Epithelial cell of proximal tubule (primary cell): ENCODE results near the gene PIGM. TPM values are rescaled to one million over a fixed set of nuclear protein-coding genes. Genes with fewer than 3 reads are reported as not detected.

Source experiments
- DNase-seq: peaks from one replicate; pipeline ENCODE4 v3.0.0-alpha.2; 2011; ENCODE audit warnings: low read depth
- H3K4me3 ChIP-seq: 2 replicates; pipeline ENCODE4 v1.5.1; 2011; ENCODE audit warnings: low read depth, mild to moderate bottlenecking, low read length
- total RNA-seq: library from RNA; depleted of rRNA; stranded (reverse); fragments of >200 nt; gene quantifications from 2 replicates; pipeline ENCODE4 v1.2.3, GENCODE V29; 2015
- TF ChIP-seq, protein P1 (sequence below): conservative IDR thresholded peaks from 2 replicates; pipeline ENCODE4 v1.5.1; 2012; ENCODE audit warnings: low read depth, mild to moderate bottlenecking, low read length

Gene PIGM
- total RNA-seq, 1 donor from 2014 or later: 2.2 TPM

DNA sequence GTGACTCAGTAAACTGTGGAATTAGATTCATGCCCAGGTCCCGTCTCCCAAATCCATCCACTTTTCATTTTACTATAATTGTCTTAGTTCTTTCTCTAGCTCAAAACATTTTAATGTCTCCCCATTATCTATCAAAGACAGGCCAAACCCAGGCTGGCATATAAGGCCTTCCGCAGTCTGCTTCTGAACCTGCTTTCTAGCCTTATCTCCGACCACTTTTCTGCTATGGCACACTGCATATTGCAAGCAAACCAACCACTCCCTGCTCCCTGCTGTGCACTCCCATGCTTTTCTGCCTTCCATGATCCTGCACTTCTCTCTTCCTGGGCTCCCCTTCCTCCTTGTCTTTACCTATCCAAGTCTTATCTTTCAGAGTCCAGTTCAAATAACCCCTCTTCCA lies 17.3 kb upstream of the PIGM start:
- DNase-seq: no peak
- TF ChIP-seq, protein P1, sequence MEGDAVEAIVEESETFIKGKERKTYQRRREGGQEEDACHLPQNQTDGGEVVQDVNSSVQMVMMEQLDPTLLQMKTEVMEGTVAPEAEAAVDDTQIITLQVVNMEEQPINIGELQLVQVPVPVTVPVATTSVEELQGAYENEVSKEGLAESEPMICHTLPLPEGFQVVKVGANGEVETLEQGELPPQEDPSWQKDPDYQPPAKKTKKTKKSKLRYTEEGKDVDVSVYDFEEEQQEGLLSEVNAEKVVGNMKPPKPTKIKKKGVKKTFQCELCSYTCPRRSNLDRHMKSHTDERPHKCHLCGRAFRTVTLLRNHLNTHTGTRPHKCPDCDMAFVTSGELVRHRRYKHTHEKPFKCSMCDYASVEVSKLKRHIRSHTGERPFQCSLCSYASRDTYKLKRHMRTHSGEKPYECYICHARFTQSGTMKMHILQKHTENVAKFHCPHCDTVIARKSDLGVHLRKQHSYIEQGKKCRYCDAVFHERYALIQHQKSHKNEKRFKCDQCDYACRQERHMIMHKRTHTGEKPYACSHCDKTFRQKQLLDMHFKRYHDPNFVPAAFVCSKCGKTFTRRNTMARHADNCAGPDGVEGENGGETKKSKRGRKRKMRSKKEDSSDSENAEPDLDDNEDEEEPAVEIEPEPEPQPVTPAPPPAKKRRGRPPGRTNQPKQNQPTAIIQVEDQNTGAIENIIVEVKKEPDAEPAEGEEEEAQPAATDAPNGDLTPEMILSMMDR: no peak
- H3K4me3 ChIP-seq: no peak overlapping the region

DNA sequence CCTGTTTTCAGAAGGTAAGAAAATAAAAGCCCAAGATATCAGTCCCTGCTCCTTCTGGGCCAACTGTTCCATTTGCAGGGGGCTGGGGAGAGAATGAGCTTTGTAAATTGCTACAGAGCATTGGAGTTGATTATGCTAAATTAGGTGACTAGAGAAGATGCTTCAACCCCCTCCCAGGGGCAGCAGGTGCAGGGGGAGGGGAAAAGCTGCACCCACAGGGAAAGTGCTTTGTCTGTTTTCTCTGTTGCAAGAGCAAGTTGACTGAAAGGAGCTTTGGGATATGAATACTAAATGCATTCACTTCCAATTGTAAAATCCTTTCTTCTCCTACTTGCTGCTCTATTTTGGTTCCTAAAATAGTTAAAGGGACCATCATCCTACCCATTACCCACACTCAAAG lies 16.5 kb upstream of the PIGM start:
- no peak for DNase-seq
- TF ChIP-seq, protein P1: no peak
- no peak overlapping the region for H3K4me3 ChIP-seq

DNA sequence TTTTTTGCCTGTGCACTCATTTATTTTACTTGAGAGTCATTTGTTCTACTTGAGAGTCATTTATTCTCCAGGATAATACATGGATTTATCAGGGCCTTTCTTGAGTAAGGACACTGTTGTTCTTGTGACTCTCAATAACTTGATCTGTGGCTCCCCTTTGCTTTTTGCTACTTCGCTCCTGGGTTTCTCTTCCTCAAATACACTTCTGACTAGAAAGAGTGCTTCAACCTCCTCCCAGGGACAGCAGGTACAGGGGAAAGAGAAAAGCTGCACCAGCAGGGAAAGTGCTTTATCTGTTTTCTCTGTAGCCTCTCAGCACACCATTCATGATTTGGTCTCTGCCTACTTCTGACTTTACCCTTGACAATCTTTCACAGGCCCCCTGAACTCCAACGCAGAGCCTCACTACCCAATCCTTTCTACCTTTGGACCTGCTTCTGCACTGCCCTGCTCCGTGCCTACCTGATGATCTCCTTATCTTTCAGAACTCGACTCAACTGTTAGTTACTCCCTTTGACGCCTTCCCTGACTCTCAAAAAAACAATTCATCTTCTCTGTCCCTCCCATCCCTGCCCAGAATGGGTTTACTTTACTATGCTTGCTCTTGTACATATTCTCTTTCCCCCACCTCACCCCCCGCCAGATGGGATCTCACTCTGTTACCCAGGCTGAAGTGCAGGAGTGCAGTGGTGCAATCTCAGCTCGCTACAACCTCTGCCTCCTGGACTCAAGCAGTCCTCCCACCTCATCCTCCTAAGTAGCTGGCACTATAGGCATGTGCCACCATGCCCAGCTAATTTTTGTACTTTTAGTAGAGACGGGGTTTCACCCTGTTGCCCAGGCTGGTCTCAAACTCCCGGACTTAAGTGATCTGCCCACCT lies 15.6 kb upstream of the PIGM start:
- no peak overlapping the region for H3K4me3 ChIP-seq
- no peak for DNase-seq
- TF ChIP-seq, protein P1: no peak

DNA sequence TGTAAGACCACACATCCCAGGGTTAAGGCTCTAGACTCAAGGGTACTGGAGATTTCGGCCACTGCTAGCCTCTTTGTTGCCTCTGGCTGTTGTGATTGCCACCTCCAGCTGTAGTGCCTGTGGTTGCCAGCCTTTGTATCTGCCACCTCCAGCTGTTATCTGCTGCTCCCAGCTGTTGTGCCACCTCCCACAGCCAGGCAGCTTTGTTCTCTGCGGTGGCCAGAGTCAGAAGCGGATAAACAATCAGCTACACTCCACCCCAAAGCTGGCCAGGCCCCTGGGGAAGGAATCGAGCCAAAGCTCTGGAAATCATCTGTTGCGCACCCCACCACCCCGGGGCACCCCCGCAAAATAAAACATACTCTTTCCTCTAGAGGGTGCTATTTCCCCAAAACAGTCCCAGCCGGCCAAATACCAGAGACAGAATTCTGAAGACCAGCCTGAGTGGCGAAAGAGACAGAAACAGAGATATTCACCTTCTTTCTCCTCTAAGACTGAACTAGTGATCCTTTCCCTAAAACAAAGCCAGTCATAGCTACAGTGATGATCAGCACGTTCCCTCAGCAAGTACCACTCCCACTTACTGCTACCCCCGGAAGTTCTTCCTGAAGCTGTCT lies 14.8 kb upstream of the PIGM start:
- no peak for DNase-seq
- H3K4me3 ChIP-seq: no peak overlapping the region
- TF ChIP-seq, protein P1: peak; percentile 73

DNA sequence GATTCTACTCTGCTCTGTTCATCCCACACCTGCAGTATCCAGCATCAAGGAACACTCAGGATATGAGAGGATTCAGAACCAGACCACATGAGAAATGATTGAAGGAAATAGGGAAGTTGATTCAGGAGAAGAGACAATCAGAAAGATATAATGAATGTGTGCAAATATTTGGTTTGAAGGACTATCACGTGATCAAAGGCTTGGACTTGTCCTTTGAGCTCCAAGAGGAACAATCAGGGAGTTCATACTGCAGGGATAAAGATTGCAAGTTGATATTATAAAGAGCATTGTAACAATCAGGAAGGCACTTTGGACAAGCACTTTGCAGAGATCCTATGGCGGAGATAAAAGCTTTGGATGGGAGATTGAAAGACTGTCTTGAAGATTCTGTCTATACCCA lies 13.9 kb upstream of the PIGM start:
- no peak for DNase-seq
- TF ChIP-seq, protein P1: no peak
- no peak overlapping the region for H3K4me3 ChIP-seq

DNA sequence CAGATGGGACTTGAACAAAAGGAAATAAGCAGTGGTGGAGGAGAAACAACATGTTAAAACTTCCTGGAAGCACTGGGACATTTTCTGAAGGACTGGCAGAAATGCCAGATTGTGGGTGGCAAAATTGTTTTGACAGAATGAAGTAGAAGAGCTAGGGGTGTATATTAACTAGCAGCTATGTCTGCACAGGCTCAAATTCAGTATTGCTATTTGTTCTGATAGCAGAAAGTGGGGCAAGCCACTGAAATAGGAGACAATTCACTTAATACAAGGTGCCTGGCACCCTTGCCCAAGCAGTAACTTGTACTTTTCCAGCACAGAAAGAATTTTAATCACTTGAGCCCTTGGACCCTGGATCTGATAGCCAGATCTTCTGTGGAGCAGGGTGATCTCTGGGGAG lies 11.8 kb upstream of the PIGM start:
- H3K4me3 ChIP-seq: no peak overlapping the region
- DNase-seq: no peak
- TF ChIP-seq, protein P1: no peak

DNA sequence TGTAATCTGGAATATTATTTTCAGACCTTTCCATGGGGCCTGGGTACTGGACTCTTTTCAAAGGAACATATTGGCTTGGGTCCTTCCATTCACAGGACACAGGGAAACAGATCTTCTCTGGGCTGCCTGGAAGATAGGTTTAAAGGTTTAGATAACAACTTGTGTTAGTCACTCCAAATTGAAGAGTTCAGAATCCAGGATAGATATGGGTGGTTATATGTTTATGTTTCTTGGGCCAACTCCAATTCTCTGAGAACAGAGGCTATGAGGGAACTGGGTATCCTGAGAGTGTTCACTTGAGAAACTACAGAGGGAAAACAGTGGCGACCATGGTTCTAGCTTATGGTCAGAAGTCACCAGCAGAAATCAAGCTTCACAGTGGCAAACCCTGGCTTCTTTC lies 8.7 kb upstream of the PIGM start:
- no peak overlapping the region for H3K4me3 ChIP-seq
- DNase-seq: no peak
- TF ChIP-seq, protein P1: no peak
